T47D (cell line): Measurements from ENCODE around the gene TBX4.
"Not testable (repeated sequence)": the region's sequence is repeated elsewhere in the genome, so short reads cannot be mapped to it uniquely, and the experiment has no call there.

ENCODE experiments used
- DNase-seq, 2 experiments: peaks; one replicate each; pipeline versions ENCODE4 v3.0.0 to v3.0.0-alpha.2; 2011 to 2012; ENCODE audit warnings: low read depth in 1 of 2, low spot score in 1 of 2
- JUND ChIP-seq: IDR thresholded peaks from 2 replicates; pipeline ENCODE4 v1.6.1; 2012; ENCODE audit warnings: low read depth
- in situ Hi-C: cut with HindIII; loops from 2 replicates; pipeline ENCODE4 v1.10.0; 2016; ENCODE audit warnings: low sequenced_read_pairs, low pct_unique_long_range_greater_than_20kb

The TBX4 gene

GRCh38 chr17:61444075-61444474, 8.1 kb upstream of the TBX4 start:
- in situ Hi-C loops, result no loop called here
- DNase-seq, result no peak
- TF ChIP-seq JUND, result no peak

GRCh38 chr17:61444831-61445230, 7.4 kb upstream of the TBX4 start:
- in situ Hi-C loops, result no loop called here
- no peak for TF ChIP-seq JUND
- DNase-seq, result no peak

GRCh38 chr17:61447358-61447757, 4.9 kb upstream of the TBX4 start:
- no peak for TF ChIP-seq JUND
- in situ Hi-C loops, result no loop called here
- no peak for DNase-seq

- no peak for TF ChIP-seq JUND
Observed at GRCh38 chr17:61448042-61448441, 4.2 kb upstream of the TBX4 start.

GRCh38 chr17:61449140-61449539, 3.1 kb upstream of the TBX4 start:
- DNase-seq, in situ Hi-C loops: not testable (repeated sequence)

More at GRCh38 chr17:61448042-61448441, 4.2 kb upstream of the TBX4 start:
- DNase-seq, result no peak
- in situ Hi-C loops, result no loop called here

- in situ Hi-C loops, result no loop called here
- DNase-seq, result peak; percentile 81 to 95
- TF ChIP-seq JUND, result no peak
Observed at GRCh38 chr17:61449707-61450640, 2.2 kb upstream of the TBX4 start.

- in situ Hi-C loops, result no loop called here
- no peak for DNase-seq
- no peak for TF ChIP-seq JUND
Observed at GRCh38 chr17:61450641-61451537, 1.3 kb upstream of the TBX4 start.

GRCh38 chr17:61451538-61452300, 503 bp upstream of the TBX4 start:
- no peak for DNase-seq
- TF ChIP-seq JUND, result no peak
- in situ Hi-C loops, result no loop called here

- no peak for DNase-seq
- in situ Hi-C loops, result no loop called here
- no peak for TF ChIP-seq JUND
Observed at GRCh38 chr17:61453566-61454380, 1.6 kb downstream of the TBX4 start.

GRCh38 chr17:61454381-61455323, 2.4 kb downstream of the TBX4 start:
- in situ Hi-C loops, result no loop called here

More at GRCh38 chr17:61454381-61455323, 2.4 kb downstream of the TBX4 start:
- DNase-seq, result no peak
- TF ChIP-seq JUND, result no peak
